T-helper 9 cell (primary cell): ENCODE measurements around the gene IER5.

Experiments used
- DNase-seq: peaks from one replicate; pipeline ENCODE4 v3.0.0-alpha.2; 2020

The IER5 gene

GRCh38 chr1:181099152-181100014, 10.9 kb downstream of the IER5 start:
- DNase-seq: no peak

GRCh38 chr1:181100015-181100905, 11.8 kb downstream of the IER5 start:
- no peak for DNase-seq

GRCh38 chr1:181100934-181101333, 12.4 kb downstream of the IER5 start:
- DNase-seq: no peak

GRCh38 chr1:181101581-181102226, 13.2 kb downstream of the IER5 start:
- DNase-seq: no peak

GRCh38 chr1:181102841-181103240, 14.3 kb downstream of the IER5 start:
- no peak for DNase-seq

GRCh38 chr1:181103399-181103798, 14.9 kb downstream of the IER5 start:
- DNase-seq: no peak

GRCh38 chr1:181104042-181104789, 15.7 kb downstream of the IER5 start:
- DNase-seq: no peak

GRCh38 chr1:181104790-181105133, 16.3 kb downstream of the IER5 start:
- DNase-seq: peak; percentile 46

GRCh38 chr1:181105134-181106021, 16.9 kb downstream of the IER5 start:
- DNase-seq: peak; percentile 93

- DNase-seq: no peak
Measured at GRCh38 chr1:181106022-181106312, 17.5 kb downstream of the IER5 start.

GRCh38 chr1:181106479-181106878, 18.0 kb downstream of the IER5 start:
- DNase-seq: no peak

- no peak for DNase-seq
Measured at GRCh38 chr1:181107711-181108110, 19.2 kb downstream of the IER5 start.

GRCh38 chr1:181108304-181108867, 19.9 kb downstream of the IER5 start:
- DNase-seq: no peak

GRCh38 chr1:181110013-181110412, 21.5 kb downstream of the IER5 start:
- DNase-seq: no peak

GRCh38 chr1:181111559-181111958, 23.1 kb downstream of the IER5 start:
- no peak for DNase-seq

GRCh38 chr1:181112071-181112929, 23.8 kb downstream of the IER5 start:
- DNase-seq: no peak

- DNase-seq: no peak
Measured at GRCh38 chr1:181113059-181113641, 24.6 kb downstream of the IER5 start.

- no peak for DNase-seq
Measured at GRCh38 chr1:181114574-181115367, 26.3 kb downstream of the IER5 start.

GRCh38 chr1:181115368-181115684, 26.8 kb downstream of the IER5 start:
- DNase-seq: no peak
